HepG2 (cell line): Measurements from ENCODE around the gene RPS6KC1. TPM values are rescaled to one million over a fixed set of nuclear protein-coding genes. Genes with fewer than 3 reads are reported as not detected.

ENCODE experiments used
- ATAC-seq: fragments of 200-7000 bp; cut with Tn5 transposase; 3 replicates; pipeline ENCODE4 v1.9.1; 2020; ENCODE audit warnings: mild to moderate bottlenecking, moderate library complexity
- BruUV-seq: library from RNA; stranded (reverse); fragments of 400-500 nt; replicated peaks from 2 replicates; lab custom pipeline; 2021; lab: Mats Ljungman, UMichigan
- CTCF ChIA-PET: fragments of 300-600 bp; formaldehyde crosslinking; extraction: SDS; loops from one replicate; lab custom pipeline; 2021; ENCODE audit warnings: low total read pairs, inconsistent platforms, low intra/inter-chr PET ratio; lab: Yijun Ruan, JAX
- POLR2A ChIA-PET: fragments of 350-600 bp; sonication (Branson Sonifier 250); formaldehyde crosslinking; loops from one replicate; lab custom pipeline; 2020; ENCODE audit warnings: antibody characterized with exemption, inconsistent platforms; lab: Yijun Ruan, JAX
- DNase-seq: peaks from one replicate; pipeline ENCODE4 v3.0.0-alpha.2; 2015; ENCODE audit warnings: low spot score
- FAIRE-seq: peaks from 3 replicates; lab custom pipeline; 2011; peaks lifted over from hg19 to GRCh38; lab: Jason Lieb, UNC
- H2AFZ ChIP-seq: one replicate; pipeline ENCODE4 v1.6.1; 2011; ENCODE audit warnings: low read length, inconsistent platforms
- H3K27ac ChIP-seq: fragments of 300-600 bp; 3 replicates; pipeline ENCODE4 v1.8.0; 2011; ENCODE audit warnings: mixed run types, mild to moderate bottlenecking, mixed read lengths, low read length, inconsistent platforms; ENCODE audit not compliant: insufficient read depth; ENCODE audit errors: extremely low read length
- H3K27me3 ChIP-seq, 2 experiments: fragments of 200-600 bp in 1 of 2; 2 replicates in 1 of 2; 3 replicates in 1 of 2; pipeline versions ENCODE4 v1.6.0 to v1.8.0; 2011; ENCODE audit warnings: low read length in 2 of 2, mild to moderate bottlenecking in 2 of 2, moderate library complexity in 2 of 2, inconsistent platforms in 1 of 2; ENCODE audit not compliant: insufficient read depth in 2 of 2, control insufficient read depth in 1 of 2
- H3K36me3 ChIP-seq, 2 experiments: fragments of 200-600 bp in 1 of 2; replicated peaks in 1 of 2; 2 replicates in 1 of 2; 3 replicates in 1 of 2; pipeline versions ENCODE4 v1.5.1 to v1.8.0; 2011; ENCODE audit warnings: low read length in 2 of 2, inconsistent platforms in 1 of 2; ENCODE audit not compliant: insufficient read depth in 2 of 2, control insufficient read depth in 1 of 2
- H3K4me1 ChIP-seq: 2 replicates; pipeline ENCODE4 v1.5.1; 2012; ENCODE audit warnings: low read length, inconsistent platforms; ENCODE audit not compliant: insufficient read depth
- H3K4me2 ChIP-seq: 2 replicates; pipeline ENCODE4 v1.6.0; 2011; ENCODE audit warnings: low read depth, low read length, inconsistent platforms
- H3K4me3 ChIP-seq, 3 experiments: fragments of 200-600 bp in 1 of 3; sonication (generic), shearing (Covaris generic) in 1 of 3; replicated peaks in 1 of 3; 2 replicates each; pipeline ENCODE4 v1.5.1; 2011 to 2016; ENCODE audit warnings: low read length in 3 of 3, inconsistent platforms in 2 of 3, low read depth in 2 of 3, mild to moderate bottlenecking in 2 of 3, control low read depth in 1 of 3, mixed read lengths in 1 of 3; ENCODE audit not compliant: insufficient read depth in 1 of 3
- H3K79me2 ChIP-seq: one replicate; pipeline ENCODE4 v1.6.1; 2011; ENCODE audit warnings: low read length, inconsistent platforms; ENCODE audit not compliant: insufficient read depth
- H3K9ac ChIP-seq: 2 replicates; pipeline ENCODE4 v1.6.0; 2011; ENCODE audit warnings: mild to moderate bottlenecking, low read depth, low read length, inconsistent platforms; ENCODE audit not compliant: insufficient read depth
- H3K9me3 ChIP-seq: 2 replicates; pipeline ENCODE4 v1.5.1; 2012; ENCODE audit warnings: mild to moderate bottlenecking, low read length
- H4K20me1 ChIP-seq: 2 replicates; pipeline ENCODE4 v1.6.0; 2011; ENCODE audit warnings: inconsistent platforms, mild to moderate bottlenecking, low read length, moderate library complexity; ENCODE audit not compliant: insufficient read depth
- DNMT3B ChIP-seq: conservative IDR thresholded peaks from 2 replicates; pipeline ENCODE4 v1.6.1; 2016; ENCODE audit warnings: missing biosample characterization, control low read depth
- GLI4 ChIP-seq: sonication (generic); formaldehyde crosslinking; IDR thresholded peaks from 2 replicates; pipeline ENCODE4 v1.5.1; 2020; ENCODE audit warnings: missing genetic modification reagents, mild to moderate bottlenecking, moderate library complexity, borderline replicate concordance
- HCFC1 ChIP-seq: fragments of 150-350 bp; IDR thresholded peaks from 2 replicates; pipeline ENCODE4 v1.6.1; 2014; ENCODE audit warnings: low read depth, low read length
- HMG20A ChIP-seq: IDR thresholded peaks from 2 replicates; pipeline ENCODE4 v1.6.1; 2016; ENCODE audit warnings: borderline replicate concordance
- HOXA9 ChIP-seq: sonication (generic); formaldehyde crosslinking; IDR thresholded peaks from 2 replicates; pipeline ENCODE4 v1.8.1; 2022; ENCODE audit warnings: missing genetic modification reagents, mild to moderate bottlenecking, moderate library complexity, borderline replicate concordance
- MAFF ChIP-seq: IDR thresholded peaks from 2 replicates; pipeline ENCODE4 v1.6.1; 2011; ENCODE audit warnings: low read depth, low read length, improper control_type of control experiment
- MAFK ChIP-seq, 2 experiments: IDR thresholded peaks in 1 of 2; conservative IDR thresholded peaks in 1 of 2; 2 replicates each; pipeline ENCODE4 v1.6.1; 2011; ENCODE audit warnings: improper control_type of control experiment in 2 of 2, low read length in 2 of 2
- PHF20 ChIP-seq: sonication (generic); formaldehyde crosslinking; IDR thresholded peaks from 2 replicates; pipeline ENCODE4 v1.5.0; 2020; ENCODE audit warnings: mild to moderate bottlenecking, missing genetic modification reagents
- REST ChIP-seq, 2 experiments: IDR thresholded peaks; 2 replicates each; pipeline ENCODE4 v1.6.1; 2011 to 2012; ENCODE audit warnings: low read length in 2 of 2, borderline replicate concordance in 1 of 2, low read depth in 1 of 2, mild to moderate bottlenecking in 1 of 2, moderate library complexity in 1 of 2
- U2AF2 ChIP-seq: fragments of 200-400 bp; formaldehyde crosslinking; IDR thresholded peaks from 2 replicates; pipeline ENCODE4 v1.6.1; 2017; ENCODE audit warnings: low read depth, mild to moderate bottlenecking, low read length
- ZMYM3 ChIP-seq: sonication (generic); formaldehyde crosslinking; IDR thresholded peaks from 2 replicates; pipeline ENCODE4 v1.5.1; 2020; ENCODE audit warnings: mild to moderate bottlenecking, missing genetic modification reagents
- ZNF512B ChIP-seq: sonication (generic); formaldehyde crosslinking; IDR thresholded peaks from 2 replicates; pipeline ENCODE4 v1.5.1; 2020; ENCODE audit warnings: missing genetic modification reagents, mild to moderate bottlenecking, borderline replicate concordance
- WGBS: methylation state at CpG from one replicate; pipeline ENCODE4 v1.1.6; 2017; ENCODE audit warnings: low lambda C conversion rate; 5-methylcytosine and 5-hydroxymethylcytosine counted together
- in situ Hi-C: cut with HindIII; loops from 2 replicates; pipeline ENCODE4 v1.10.0; 2017; ENCODE audit warnings: low pct_unique_long_range_greater_than_20kb; ENCODE audit not compliant: extremely low pct_ligation_motif_present
- intact Hi-C: fragments of 100-400 bp; cut with micrococcal nuclease; formaldehyde crosslinking; loops from one replicate; pipeline ENCODE4 v1.10.0; 2022; ENCODE audit not compliant: unreplicated experiment
- polyA plus RNA-seq, 8 experiments: library from polyadenylated mRNA; depleted of rRNA in 3 of 8; stranded (reverse) in 7 of 8; unstranded in 1 of 8; fragments of >200 nt; fragmentation: Illumina TruSeq in 4 of 8; extraction: Trizol in 4 of 8; gene quantifications; 2 replicates each; pipeline versions ENCODE4 v1.2.1 to v1.2.3, GENCODE V29; 2011 to 2016; ENCODE audit warnings: low read depth in 4 of 8, missing spikeins in 1 of 8, mixed read lengths in 1 of 8; ENCODE audit not compliant: insufficient read depth in 1 of 8
- total RNA-seq, 5 experiments: library from RNA; depleted of rRNA; stranded (reverse); fragments of >200 nt; fragmentation: Illumina TruSeq; extraction: Trizol; gene quantifications; 2 replicates each; pipeline ENCODE4 v1.2.3, GENCODE V29; 2016; ENCODE audit warnings: low read depth in 1 of 5

RPS6KC1 gene
- total and polyA plus RNA-seq, 2 of the 13 experiments (the other 11 are each of a cell fraction or from before 2014, with no cell fraction given) = 11.0 to 25.2 TPM

GRCh38 chr1:213269829-213270228 is 218.8 kb downstream of the RPS6KC1 start:
- in situ Hi-C loops (no loop called here), intact Hi-C loops (no loop called here)
- Histone ChIP-seq H3K36me3 (no peaks in the 10 kb centered on the region), H3K27me3 (no peaks in the 10 kb centered on the region), H3K79me2 (no peaks in the 10 kb centered on the region), H3K27ac (no peak overlapping the region), H3K4me2 (no peak overlapping the region), H4K20me1 (no peaks in the 10 kb centered on the region), H3K4me1 (peaks cover 13% of the 10 kb centered on the region), H3K9me3 (no peaks in the 10 kb centered on the region), H2AFZ (no peak overlapping the region), H3K9ac (no peak overlapping the region), H3K4me3 (no peak overlapping the region)
- BruUV-seq = no TSS peak
- FAIRE-seq (no peak), DNase-seq (no peak), ATAC-seq (no peak)
- ChIA-PET CTCF (no interaction called here), POLR2A (no interaction called here)
- TF ChIP-seq HMG20A = no peak
- TF ChIP-seq HCFC1 = no peak
- TF ChIP-seq MAFK (conservative IDR thresholded peaks at IDR 0.05 in 1 of 2, IDR thresholded peaks at IDR 0.05 in 1 of 2; ENCODE audit: low read length in 2 of 2) = peak; percentile 44 to 57; a peak in 3 of 4 replicates
- no peak for TF ChIP-seq REST (IDR thresholded peaks at IDR 0.05; ENCODE audit: borderline replicate concordance in 1 of 2, low read depth in 1 of 2, low read length in 2 of 2)
- TF ChIP-seq GLI4 = no peak
- no peak for TF ChIP-seq HOXA9 (CRISPR knock-in tag)
- no peak for TF ChIP-seq PHF20 (CRISPR knock-in tag)
- TF ChIP-seq ZMYM3 (CRISPR knock-in tag) = no peak
- no peak for TF ChIP-seq ZNF512B (CRISPR knock-in tag)
- no peak for TF ChIP-seq DNMT3B (CRISPR knock-in tag)
- no peak for TF ChIP-seq U2AF2
- 0 out of 2 replicates have a peak, but pooled peaks have one; percentile 30 for TF ChIP-seq MAFF
- 84% methylated on average over 1 of the region's 1 CpG for WGBS
